ENCODE data around the gene GGA2.
"Not testable (repeated sequence)": the region's sequence is repeated elsewhere in the genome, so short reads cannot be mapped to it uniquely, and the experiment has no call there.

Gene GGA2

DNA sequence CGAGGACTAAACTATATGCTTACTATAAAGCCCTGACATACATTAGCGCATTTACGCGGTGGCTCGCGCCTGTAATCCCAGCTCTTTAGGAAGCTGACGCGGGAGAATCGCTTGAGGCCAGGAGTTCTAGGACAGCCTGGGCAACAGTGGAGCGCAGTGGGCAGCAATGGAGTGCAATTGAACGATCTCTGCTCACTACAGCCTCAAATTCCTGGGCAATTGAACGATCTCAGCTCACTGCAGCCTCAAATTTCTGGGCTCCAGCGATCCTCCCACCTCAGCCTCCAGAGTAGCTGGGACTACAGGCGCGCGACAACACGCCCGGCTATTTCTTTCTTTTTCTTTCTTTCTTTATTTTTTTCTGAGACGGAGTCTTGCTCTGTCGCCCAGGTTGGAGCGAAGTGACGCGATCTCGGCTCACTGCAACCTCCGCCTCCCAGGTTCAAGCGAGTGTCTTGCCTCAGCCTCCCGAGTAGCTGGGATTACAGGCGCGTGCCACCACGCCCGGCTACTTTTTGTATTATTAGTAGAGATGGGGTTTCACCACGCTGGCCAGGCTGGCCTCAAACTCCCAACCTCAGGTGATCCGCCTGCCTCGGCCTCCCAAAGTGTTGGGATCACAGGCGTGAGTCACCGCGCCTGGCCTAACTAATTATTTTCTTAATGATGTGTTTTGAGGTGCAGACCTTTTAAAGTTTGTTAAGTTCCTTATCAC is 56.8 kb downstream of the GGA2 start:
- TF ChIP-seq CTCF (IDR thresholded peaks at IDR 0.05), result no peak
- DNase-seq (ENCODE audit: low spot score), result no peak
- Histone ChIP-seq H3K4me3 (peak overlapping the region; percentile 98), H3K27ac (peak overlapping the region in 1 of 2 donors; percentile 91)

GRCh38 chr16:23452572-23453337 is 57.5 kb downstream of the GGA2 start, which contains the start of gene COG7:
COG7 (minus strand) TSS chr16:23453189; CDS start chr16:23452994, 195 bp downstream.
- peak; percentile 88 for DNase-seq (ENCODE audit: low spot score)
- Histone ChIP-seq H3K27ac (peak within 1 kb of the TSS; percentile 48 to 91), H3K4me3 (peak within 1 kb of the TSS; percentile 98)
- no peak for TF ChIP-seq CTCF (IDR thresholded peaks at IDR 0.05)

- Histone ChIP-seq H3K27ac (no peak overlapping the region), H3K4me3 (peak overlapping the region; percentile 98)
- DNase-seq (ENCODE audit: low spot score), result no peak
- TF ChIP-seq CTCF (IDR thresholded peaks at IDR 0.05), result no peak
Measured at GRCh38 chr16:23452221-23452571, 58.1 kb downstream of the GGA2 start.

DNA sequence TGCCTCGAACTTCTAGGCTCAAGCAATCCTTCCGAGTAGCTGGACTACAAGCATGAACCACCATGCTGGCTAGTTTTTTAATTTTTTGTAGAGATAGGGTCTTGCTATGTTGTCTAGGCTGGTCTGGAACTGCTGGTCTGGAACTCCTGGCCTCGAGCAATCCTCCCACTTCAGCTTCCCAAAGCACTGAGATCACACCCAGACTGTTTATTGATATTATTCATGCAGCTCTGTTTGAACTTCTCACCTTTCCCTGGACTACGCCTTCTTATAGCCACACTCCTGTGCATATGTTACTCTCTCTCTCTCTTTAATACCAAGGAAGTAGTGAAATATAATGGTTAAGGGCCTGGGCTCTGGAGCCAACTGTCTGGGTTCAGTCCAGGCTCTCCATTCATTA is 61.9 kb downstream of the GGA2 start:
- Histone ChIP-seq H3K27ac (no peak overlapping the region), H3K4me3 (no peak overlapping the region)
- no peak for DNase-seq (ENCODE audit: low spot score)
- TF ChIP-seq CTCF (IDR thresholded peaks at IDR 0.05), result no peak

DNA sequence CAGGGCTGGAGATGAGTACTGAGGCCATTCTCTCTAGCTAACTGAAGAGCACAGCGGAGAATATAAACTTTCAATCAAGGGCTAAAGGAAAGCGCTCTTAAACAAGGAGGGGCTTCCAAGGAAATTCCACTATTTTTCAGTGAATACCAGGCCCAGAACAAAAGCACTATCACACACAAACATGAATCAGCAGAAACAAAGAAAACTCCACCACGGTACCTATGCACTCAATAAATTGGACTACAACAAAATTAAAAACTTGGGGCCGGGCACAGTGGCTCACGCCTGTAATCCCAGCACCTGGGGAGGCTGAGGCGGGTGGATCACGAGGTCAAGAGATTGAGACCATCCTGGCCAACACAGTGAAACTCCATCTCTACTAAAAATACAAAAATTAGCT is 72.8 kb downstream of the GGA2 start:
- not testable (repeated sequence) for H3K27ac ChIP-seq; H3K4me3 ChIP-seq; DNase-seq (ENCODE audit: low spot score)

- H3K4me3 ChIP-seq, result no peak overlapping the region
- no peak for TF ChIP-seq CTCF (IDR thresholded peaks at IDR 0.05)
- DNase-seq (ENCODE audit: low spot score), result no peak
Measured at GRCh38 chr16:23436951-23437350, 73.3 kb downstream of the GGA2 start.

GRCh38 chr16:23435500-23435899 is 74.8 kb downstream of the GGA2 start:
- no peak overlapping the region for H3K4me3 ChIP-seq
- no peak overlapping the region for H3K27ac ChIP-seq
- peak; percentile 57 for TF ChIP-seq CTCF (IDR thresholded peaks at IDR 0.05)
- no peak for DNase-seq (ENCODE audit: low spot score)

More at GRCh38 chr16:23436951-23437350, 73.3 kb downstream of the GGA2 start:
- no peak overlapping the region for H3K27ac ChIP-seq
